ENCODE data around the gene CDK15.

- TF ChIP-seq, protein P1, sequence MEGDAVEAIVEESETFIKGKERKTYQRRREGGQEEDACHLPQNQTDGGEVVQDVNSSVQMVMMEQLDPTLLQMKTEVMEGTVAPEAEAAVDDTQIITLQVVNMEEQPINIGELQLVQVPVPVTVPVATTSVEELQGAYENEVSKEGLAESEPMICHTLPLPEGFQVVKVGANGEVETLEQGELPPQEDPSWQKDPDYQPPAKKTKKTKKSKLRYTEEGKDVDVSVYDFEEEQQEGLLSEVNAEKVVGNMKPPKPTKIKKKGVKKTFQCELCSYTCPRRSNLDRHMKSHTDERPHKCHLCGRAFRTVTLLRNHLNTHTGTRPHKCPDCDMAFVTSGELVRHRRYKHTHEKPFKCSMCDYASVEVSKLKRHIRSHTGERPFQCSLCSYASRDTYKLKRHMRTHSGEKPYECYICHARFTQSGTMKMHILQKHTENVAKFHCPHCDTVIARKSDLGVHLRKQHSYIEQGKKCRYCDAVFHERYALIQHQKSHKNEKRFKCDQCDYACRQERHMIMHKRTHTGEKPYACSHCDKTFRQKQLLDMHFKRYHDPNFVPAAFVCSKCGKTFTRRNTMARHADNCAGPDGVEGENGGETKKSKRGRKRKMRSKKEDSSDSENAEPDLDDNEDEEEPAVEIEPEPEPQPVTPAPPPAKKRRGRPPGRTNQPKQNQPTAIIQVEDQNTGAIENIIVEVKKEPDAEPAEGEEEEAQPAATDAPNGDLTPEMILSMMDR (IDR thresholded peaks at IDR 0.05), result no peak
- no peak for TF ChIP-seq POLR2A (IDR thresholded peaks at IDR 0.05)
These were observed 100.6 kb downstream of the CDK15 start for GRCh38 chr2:201906777-201907562.

Data from body of pancreas (tissue), 4 donors.